A549 treated with DMSO at 1 μM for 4 hours (cell line): ENCODE results near the gene EARS2. TPM values are rescaled to one million over a fixed set of nuclear protein-coding genes. Genes with fewer than 3 reads are reported as not detected.

Experiments
- total RNA-seq: library from RNA; stranded (reverse); fragments of 200-300 nt; extraction: Qiagen RNA extraction; gene quantifications from 5 replicates; pipeline ENCODE4 v1.2.3, GENCODE V29; 2022; ENCODE audit warnings: low read depth

EARS2 gene
- 22.5 to 36.8 TPM (median 34.5 TPM) in 5 replicates for total RNA-seq

DNA sequence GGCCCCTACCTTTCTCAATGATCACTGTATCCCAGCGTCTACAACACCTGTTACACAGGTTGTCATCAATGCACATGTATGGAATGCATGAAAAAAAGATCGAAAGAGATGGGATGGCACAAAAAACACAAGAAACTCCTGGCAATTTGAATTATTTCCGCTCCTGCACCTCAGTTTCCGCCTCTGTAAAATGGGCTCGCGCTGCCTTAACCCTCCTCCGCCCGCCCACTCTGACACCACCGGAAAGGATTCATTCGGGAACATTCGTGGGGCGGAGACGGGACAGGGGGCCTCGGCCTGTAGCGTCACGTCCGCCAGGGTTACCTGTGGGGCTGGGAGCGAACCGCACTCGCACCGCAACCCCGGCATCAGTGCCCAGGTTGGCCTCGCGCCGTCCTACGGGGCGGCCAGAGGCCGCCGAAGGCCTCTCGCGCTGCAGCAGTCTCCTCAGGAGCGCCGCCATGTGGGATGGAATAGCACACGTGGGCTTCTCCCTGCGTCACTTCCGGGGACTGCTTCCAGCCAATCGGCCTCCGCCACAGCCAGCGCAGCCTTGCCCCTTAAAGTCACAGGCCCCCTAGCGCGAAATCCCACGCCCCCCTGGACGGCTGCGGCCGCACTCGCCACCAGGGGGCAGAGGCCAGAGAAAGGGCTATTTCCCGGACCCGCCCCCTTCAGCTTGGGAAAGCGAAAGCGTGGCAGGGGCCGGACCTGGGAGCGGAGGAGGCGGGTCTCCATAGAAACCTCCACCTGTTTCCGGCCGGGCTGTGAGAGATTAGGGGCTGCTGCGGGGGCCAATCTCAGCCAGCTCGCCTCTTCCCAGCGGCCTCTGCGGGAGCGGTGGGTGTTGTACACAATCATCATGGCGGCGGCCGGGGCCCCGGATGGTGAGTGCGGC lies at the start of gene EARS2, which contains the start of gene UBFD1:
TSS of gene EARS2 (minus strand) at position 470 of the 898 bp plus-strand sequence. CDS start at position 463, 7 bp downstream.
TSS of gene UBFD1 (plus strand) at position 847 of the 898 bp plus-strand sequence. CDS start at position 863, 16 bp downstream.

DNA sequence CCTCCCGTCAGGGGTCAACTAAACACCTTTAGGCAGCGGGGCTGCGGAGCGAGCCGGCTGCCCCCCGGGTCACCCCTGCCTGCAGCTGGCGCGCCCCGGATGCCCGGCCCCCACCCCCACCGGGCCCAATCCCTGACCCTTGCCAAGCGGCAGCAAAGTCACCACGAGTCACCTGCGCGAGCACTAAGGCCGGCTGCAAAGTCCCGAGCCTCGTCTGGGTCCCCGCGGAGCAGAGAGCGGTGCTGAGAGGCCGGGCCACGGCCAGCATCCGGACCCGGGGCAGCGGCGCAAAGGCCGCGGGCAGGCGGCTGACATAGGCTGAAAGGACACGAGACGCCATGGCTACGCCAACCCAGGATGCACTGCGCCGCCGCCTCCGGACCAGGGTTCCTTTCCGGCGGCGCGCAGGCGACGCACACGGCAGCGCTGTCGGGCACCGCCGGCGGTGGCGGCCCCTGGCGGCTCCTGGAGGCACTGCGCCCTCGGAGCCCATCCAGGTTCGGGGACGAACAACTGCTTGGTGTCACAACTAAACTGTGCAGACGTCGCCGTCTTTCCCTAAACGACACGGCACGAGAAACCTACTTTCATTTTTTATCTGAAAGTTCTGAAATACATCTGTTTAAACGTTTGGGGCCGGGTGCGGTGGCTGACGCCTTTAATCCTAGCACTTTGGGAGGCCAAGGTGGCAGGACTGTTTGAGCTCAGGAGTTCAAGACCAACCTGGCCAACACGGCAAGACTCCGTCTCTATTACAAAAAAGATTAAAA lies 39.0 kb upstream of the EARS2 start, which contains the start of gene NDUFAB1:
TSS of gene NDUFAB1 (minus strand) at position 366 of the 770 bp plus-strand sequence. CDS start at position 340, 26 bp downstream.

DNA sequence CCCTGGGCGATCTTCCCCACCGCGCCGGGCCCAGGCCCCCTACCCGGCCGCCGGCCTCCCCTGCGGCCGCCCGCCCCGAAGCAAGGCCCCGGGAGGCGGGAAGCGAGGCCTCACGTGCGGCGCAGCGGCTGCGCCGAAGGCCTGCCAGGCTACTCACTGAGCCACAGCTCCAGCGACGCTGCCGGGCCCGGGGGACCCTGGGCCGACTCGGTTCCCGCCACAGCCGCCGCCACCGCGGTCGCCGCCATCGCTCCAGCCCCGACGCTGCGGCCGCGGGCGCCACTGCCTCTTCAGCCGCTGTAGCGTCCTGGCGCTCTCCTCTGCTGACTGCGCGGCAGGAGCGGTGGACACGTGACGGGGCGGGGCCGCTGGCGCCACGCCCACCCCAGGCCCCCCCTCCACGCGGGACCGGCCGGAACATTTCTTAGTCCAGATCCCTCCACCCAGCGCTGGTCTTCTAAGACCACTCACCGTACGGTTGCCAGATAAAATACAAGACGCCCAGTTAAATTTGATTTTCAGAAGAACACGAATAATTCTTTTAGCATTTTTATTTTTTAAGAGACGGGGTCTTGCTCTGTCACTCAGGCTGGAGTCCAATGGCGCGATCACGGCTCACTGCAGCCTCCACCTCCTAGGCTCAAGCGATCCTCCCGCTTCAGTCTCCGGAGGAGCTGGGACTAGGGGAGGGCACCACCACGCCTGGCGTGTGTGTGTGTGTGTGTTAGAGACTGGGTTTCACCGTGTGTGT lies 46.8 kb downstream of the EARS2 start, which contains the start of gene GGA2:
TSS of gene GGA2 (minus strand) at position 331 of the 751 bp plus-strand sequence. CDS start at position 248, 83 bp downstream.

Other genes starting within 250 kb of the EARS2 start
- gene COG7, start 104.2 kb downstream of the EARS2 start, total RNA-seq, result 14.7 to 18.6 TPM (median 17.8 TPM) in 5 replicates
- 30.8 to 35.3 TPM (median 33.6 TPM) in 5 replicates for gene GGA2, start 46.9 kb downstream of the EARS2 start, total RNA-seq
- 38.3 to 59.3 TPM (median 56.7 TPM) in 5 replicates for gene UBFD1, start 377 bp upstream of the EARS2 start, total RNA-seq
- 156 to 189 TPM (median 181 TPM) in 5 replicates for gene NDUFAB1, start 39.0 kb upstream of the EARS2 start, total RNA-seq
- 11.3 to 14.4 TPM (median 13.4 TPM) in 5 replicates for gene PALB2, start 84.0 kb upstream of the EARS2 start, total RNA-seq
- gene DCTN5, start 84.1 kb upstream of the EARS2 start, total RNA-seq, result 67.8 to 83.8 TPM (median 76.4 TPM) in 5 replicates
- 150 to 180 TPM (median 164 TPM) in 5 replicates for gene PLK1, start 121.5 kb upstream of the EARS2 start, total RNA-seq
- gene ERN2, start 155.9 kb upstream of the EARS2 start, total RNA-seq, result not detected in 5 replicates
- gene CHP2, start 197.7 kb upstream of the EARS2 start, total RNA-seq, result not detected in 5 replicates